HepG2 (cell line): ENCODE results near the gene GPC3.

ENCODE experiments used
- AFF4 ChIP-seq: sonication (generic); formaldehyde crosslinking; IDR thresholded peaks from 2 replicates; pipeline ENCODE4 v1.4.0; 2020; ENCODE audit warnings: missing genetic modification reagents
- CBX2 ChIP-seq, 2 experiments: fragments of 200-600 bp in 1 of 2; sonication (generic); formaldehyde crosslinking in 1 of 2; IDR thresholded peaks; 2 replicates each; pipeline versions ENCODE4 v1.7.0 to v1.8.1; 2018 to 2022; ENCODE audit warnings: low read depth in 2 of 2, low read length in 1 of 2, mild to moderate bottlenecking in 1 of 2, missing genetic modification reagents in 1 of 2
- CREM ChIP-seq, 2 experiments: sonication (generic) in 1 of 2; formaldehyde crosslinking in 1 of 2; IDR thresholded peaks; 2 replicates each; pipeline versions ENCODE4 v1.4.0 to v1.6.1; 2016 to 2020; ENCODE audit warnings: antibody characterized with exemption in 1 of 2, mild to moderate bottlenecking in 1 of 2, missing genetic modification reagents in 1 of 2
- FOXA1 ChIP-seq, 2 experiments: fragments of 450-650 bp in 1 of 2; sonication (generic) in 1 of 2; formaldehyde crosslinking in 1 of 2; IDR thresholded peaks; 2 replicates each; pipeline versions ENCODE4 v1.4.0 to v1.6.1; 2016 to 2020; ENCODE audit warnings: missing genetic modification reagents in 1 of 2
- MEIS1 ChIP-seq: sonication (generic); formaldehyde crosslinking; IDR thresholded peaks from 2 replicates; pipeline ENCODE4 v1.9.0; 2021; ENCODE audit warnings: mild to moderate bottlenecking, missing genetic modification reagents, moderate library complexity, borderline replicate concordance
- SNAPC4 ChIP-seq: sonication (generic); formaldehyde crosslinking; IDR thresholded peaks from 2 replicates; pipeline ENCODE4 v1.4.0; 2020; ENCODE audit warnings: mild to moderate bottlenecking, missing genetic modification reagents
- SOX5 ChIP-seq: IDR thresholded peaks from 2 replicates; pipeline ENCODE4 v1.6.1; 2016; ENCODE audit warnings: borderline replicate concordance
- TAF1 ChIP-seq: sonication (generic); formaldehyde crosslinking; IDR thresholded peaks from 2 replicates; pipeline ENCODE4 v1.4.0; 2020; ENCODE audit warnings: missing genetic modification reagents
- TCF12 ChIP-seq, 2 experiments: fragments of 450-650 bp in 1 of 2; sonication (generic) in 1 of 2; formaldehyde crosslinking in 1 of 2; IDR thresholded peaks; 2 replicates each; pipeline versions ENCODE4 v1.6.1 to v1.8.0; 2017 to 2022; ENCODE audit warnings: antibody characterized with exemption in 1 of 2, mild to moderate bottlenecking in 1 of 2, missing genetic modification reagents in 1 of 2, moderate library complexity in 1 of 2
- TP53 ChIP-seq: sonication (generic); formaldehyde crosslinking; conservative IDR thresholded peaks from 2 replicates; pipeline ENCODE4 v1.4.0; 2020; ENCODE audit warnings: missing genetic modification reagents
- ZNF747 ChIP-seq: sonication (generic); formaldehyde crosslinking; IDR thresholded peaks from 2 replicates; pipeline ENCODE4 v1.8.1; 2023; ENCODE audit warnings: missing genetic modification reagents, mild to moderate bottlenecking, borderline replicate concordance
- TF ChIP-seq, protein P1 (sequence below): sonication (generic); formaldehyde crosslinking; IDR thresholded peaks from 2 replicates; pipeline ENCODE4 v1.5.0; 2020; ENCODE audit warnings: mild to moderate bottlenecking, missing genetic modification reagents, moderate library complexity
- TF ChIP-seq, protein P2 (sequence below): sonication (generic); formaldehyde crosslinking; IDR thresholded peaks from 2 replicates; pipeline ENCODE4 v1.5.1; 2020; ENCODE audit warnings: mild to moderate bottlenecking, missing genetic modification reagents

- TF ChIP-seq SNAPC4 (CRISPR knock-in tag) (no peak), TP53 (no peak), TCF12 (IDR thresholded peaks at IDR 0.05) (no peak), TCF12 (CRISPR knock-in tag; IDR thresholded peaks at IDR 0.05) (no peak), TAF1 (CRISPR knock-in tag) (no peak), AFF4 (CRISPR knock-in tag) (no peak), MEIS1 (CRISPR knock-in tag) (no peak), CREM (IDR thresholded peaks at IDR 0.05) (no peak), CREM (CRISPR knock-in tag; IDR thresholded peaks at IDR 0.05) (no peak), ZNF747 (CRISPR knock-in tag) (no peak), SOX5 (no peak), CBX2 (IDR thresholded peaks at IDR 0.05; ENCODE audit: low read depth, low read length) (no peak), CBX2 (CRISPR knock-in tag; IDR thresholded peaks at IDR 0.05; ENCODE audit: low read depth) (no peak), FOXA1 (IDR thresholded peaks at IDR 0.05) (no peak), FOXA1 (CRISPR knock-in tag; IDR thresholded peaks at IDR 0.05) (no peak)
- TF ChIP-seq, protein P1, sequence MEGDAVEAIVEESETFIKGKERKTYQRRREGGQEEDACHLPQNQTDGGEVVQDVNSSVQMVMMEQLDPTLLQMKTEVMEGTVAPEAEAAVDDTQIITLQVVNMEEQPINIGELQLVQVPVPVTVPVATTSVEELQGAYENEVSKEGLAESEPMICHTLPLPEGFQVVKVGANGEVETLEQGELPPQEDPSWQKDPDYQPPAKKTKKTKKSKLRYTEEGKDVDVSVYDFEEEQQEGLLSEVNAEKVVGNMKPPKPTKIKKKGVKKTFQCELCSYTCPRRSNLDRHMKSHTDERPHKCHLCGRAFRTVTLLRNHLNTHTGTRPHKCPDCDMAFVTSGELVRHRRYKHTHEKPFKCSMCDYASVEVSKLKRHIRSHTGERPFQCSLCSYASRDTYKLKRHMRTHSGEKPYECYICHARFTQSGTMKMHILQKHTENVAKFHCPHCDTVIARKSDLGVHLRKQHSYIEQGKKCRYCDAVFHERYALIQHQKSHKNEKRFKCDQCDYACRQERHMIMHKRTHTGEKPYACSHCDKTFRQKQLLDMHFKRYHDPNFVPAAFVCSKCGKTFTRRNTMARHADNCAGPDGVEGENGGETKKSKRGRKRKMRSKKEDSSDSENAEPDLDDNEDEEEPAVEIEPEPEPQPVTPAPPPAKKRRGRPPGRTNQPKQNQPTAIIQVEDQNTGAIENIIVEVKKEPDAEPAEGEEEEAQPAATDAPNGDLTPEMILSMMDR (CRISPR knock-in tag): no peak
- TF ChIP-seq, protein P2, sequence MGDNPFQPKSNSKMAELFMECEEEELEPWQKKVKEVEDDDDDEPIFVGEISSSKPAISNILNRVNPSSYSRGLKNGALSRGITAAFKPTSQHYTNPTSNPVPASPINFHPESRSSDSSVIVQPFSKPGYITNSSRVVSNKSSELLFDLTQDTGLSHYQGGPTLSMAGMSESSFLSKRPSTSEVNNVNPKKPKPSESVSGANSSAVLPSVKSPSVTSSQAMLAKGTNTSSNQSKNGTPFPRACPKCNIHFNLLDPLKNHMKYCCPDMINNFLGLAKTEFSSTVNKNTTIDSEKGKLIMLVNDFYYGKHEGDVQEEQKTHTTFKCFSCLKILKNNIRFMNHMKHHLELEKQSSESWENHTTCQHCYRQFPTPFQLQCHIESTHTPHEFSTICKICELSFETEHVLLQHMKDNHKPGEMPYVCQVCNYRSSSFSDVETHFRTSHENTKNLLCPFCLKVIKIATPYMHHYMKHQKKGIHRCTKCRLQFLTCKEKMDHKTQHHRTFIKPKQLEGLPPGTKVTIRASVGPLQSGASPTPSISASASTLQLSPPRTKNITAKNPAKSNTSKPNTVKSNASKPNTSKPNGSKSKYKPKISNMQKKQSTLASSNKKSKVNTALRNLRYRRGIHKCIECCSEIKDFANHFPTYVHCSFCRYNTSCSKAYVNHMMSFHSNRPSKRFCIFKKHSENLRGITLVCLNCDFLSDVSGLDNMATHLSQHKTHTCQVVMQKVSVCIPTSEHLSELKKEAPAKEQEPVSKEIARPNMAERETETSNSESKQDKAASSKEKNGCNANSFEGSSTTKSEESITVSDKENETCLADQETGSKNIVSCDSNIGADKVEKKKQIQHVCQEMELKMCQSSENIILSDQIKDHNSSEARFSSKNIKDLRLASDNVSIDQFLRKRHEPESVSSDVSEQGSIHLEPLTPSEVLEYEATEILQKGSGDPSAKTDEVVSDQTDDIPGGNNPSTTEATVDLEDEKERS (CRISPR knock-in tag): no peak
These were observed 210.6 kb downstream of the GPC3 start for GRCh38 chrX:133774807-133775206.
